Motor neuron (in vitro differentiated cells): ENCODE results near the gene ACSL6. TPM values are rescaled to one million over a fixed set of nuclear protein-coding genes. Genes with fewer than 3 reads are reported as not detected.
A peak's percentile ranks its signal among the peaks of the same experiment; 100 is the strongest.

Source experiments
- ATAC-seq, 8 experiments: fragments of 200-7000 bp; cut with Tn5 transposase; replicated peaks in 6 of 8; 2 replicates each; pipeline ENCODE4 v1.8.0; 2021; ENCODE audit warnings: mild to moderate bottlenecking in 8 of 8, moderate library complexity in 8 of 8
- H3K27ac ChIP-seq, 2 donors: fragments of 250-450 bp; sonication (Bioruptor Pico); 2 replicates each; pipeline ENCODE4 v1.9.0; 2021; ENCODE audit warnings: antibody characterized with exemption in 2 of 2, mild to moderate bottlenecking in 2 of 2, moderate library complexity in 1 of 2
- H3K4me1 ChIP-seq, 2 donors: fragments of 250-450 bp; sonication (Bioruptor Pico); replicated peaks in 1 of 2; 2 replicates each; pipeline ENCODE4 v1.6.1; 2021; ENCODE audit warnings: antibody characterized with exemption in 2 of 2, mild to moderate bottlenecking in 2 of 2, moderate library complexity in 1 of 2
- H3K4me3 ChIP-seq, 5 donors: fragments of 250-450 bp; sonication (Bioruptor Pico); 2 replicates each; pipeline ENCODE4 v1.9.0; 2021; ENCODE audit warnings: antibody characterized with exemption in 5 of 5, mild to moderate bottlenecking in 5 of 5, moderate library complexity in 4 of 5
- WGBS, 10 experiments: fragments of 450-650 bp; shearing (Covaris generic); methylation state at CpG; one replicate each; pipeline ENCODE4 v1.0.0; 2022; 5-methylcytosine and 5-hydroxymethylcytosine counted together
- in situ Hi-C, 9 experiments: fragments of 400-800 bp; cut with MboI; loops; one replicate each; pipeline ENCODE4 v1.15.0; 2021; ENCODE audit warnings: low sequenced_read_pairs in 9 of 9, low pct_unique_long_range_greater_than_20kb in 2 of 9; ENCODE audit not compliant: unreplicated experiment in 9 of 9
- total RNA-seq, 8 experiments: library from RNA; unstranded; fragments of 300-600 nt; gene quantifications; 2 replicates each; pipeline versions ENCODE4 v1.2.3 to v1.2.4, GENCODE V29; 2022

ACSL6 gene
- total RNA-seq, 8 experiments from 2014 or later: 0.31 to 20.5 (median 8.7) TPM

DNA sequence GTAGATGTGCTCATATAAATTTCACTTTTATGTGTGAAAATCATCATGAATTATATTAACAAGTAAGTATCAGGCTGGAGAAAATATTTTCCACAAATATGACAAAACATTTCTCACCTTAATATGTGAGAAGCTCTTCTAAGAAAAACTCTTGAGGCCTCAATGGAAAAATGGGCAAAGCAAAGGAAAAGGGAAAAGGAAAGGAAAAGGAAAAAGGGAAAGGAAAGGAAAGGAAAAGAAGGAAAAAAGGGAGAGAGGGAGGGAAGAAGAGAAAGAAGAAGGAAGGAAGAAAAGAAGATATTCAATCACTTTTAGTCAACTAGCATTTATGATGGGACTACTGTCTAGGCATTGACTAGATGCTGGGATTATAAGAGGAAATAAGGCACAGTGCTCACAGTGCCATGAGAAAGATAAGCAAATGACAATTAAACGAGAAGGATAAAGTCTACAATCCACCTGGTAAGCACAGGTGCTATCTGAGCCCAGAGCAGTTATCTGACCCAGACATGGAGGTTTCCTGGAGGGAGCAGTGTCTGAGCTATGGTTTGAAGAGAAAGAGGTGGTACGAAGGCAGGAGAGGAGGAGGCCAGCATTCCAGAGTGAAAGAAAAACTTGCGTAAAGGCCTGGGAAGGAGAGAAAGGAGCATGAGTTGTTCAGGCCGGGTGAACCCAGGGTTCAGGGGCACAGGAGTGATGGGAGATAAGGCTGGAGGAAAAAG is 18.3 kb upstream of the ACSL6 start:
- WGBS, 10 experiments: 13 to 90% (median 58%) methylated on average over 1 to 4 of the region's 4 CpGs; no CpG with 5 or more reads in 1 of the 10 experiments
- H3K4me3 ChIP-seq: no peak overlapping the region
- in situ Hi-C loops: no loop called here

DNA sequence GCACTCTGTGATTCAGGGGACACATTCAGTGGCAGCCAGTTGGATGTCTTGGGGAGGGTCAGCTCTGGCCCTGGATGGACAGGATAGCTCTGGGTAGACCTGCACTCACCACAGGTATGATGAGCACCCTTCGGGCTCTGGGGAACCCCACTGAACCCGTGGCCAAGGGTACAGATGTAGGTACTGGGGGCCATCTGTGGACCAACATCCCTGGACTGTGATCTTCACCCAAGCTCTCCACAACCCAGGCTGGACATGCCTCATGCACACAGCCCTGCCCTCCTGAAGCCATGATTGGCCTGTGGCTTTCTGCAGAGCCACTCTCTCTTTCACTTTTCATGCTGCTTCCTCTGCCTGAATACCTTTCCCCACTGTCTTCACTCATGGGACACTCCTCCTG is 15.6 kb upstream of the ACSL6 start:
- ATAC-seq: no peak
- H3K4me3 ChIP-seq: no peak overlapping the region
- H3K27ac ChIP-seq: no peak overlapping the region
- H3K4me1 ChIP-seq: no peaks in the 10 kb centered on the region
- whole genome bisulfite sequencing, 10 experiments: 40 to 88% (median 59%) methylated on average over 1 to 2 of the region's 2 CpGs; no CpG with 5 or more reads in 5 of the 10 experiments
- in situ Hi-C loops: no loop called here

More for the DNA sequence above, 18.3 kb upstream of the ACSL6 start:
- Histone ChIP-seq H3K4me1 (no peaks in the 10 kb centered on the region), H3K27ac (no peak overlapping the region)
- ATAC-seq: no peak

- Histone ChIP-seq H3K27ac (no peak overlapping the region), H3K4me1 (no peaks in the 10 kb centered on the region), H3K4me3 (no peak overlapping the region)
- 0 to 87% (median 20%) methylated on average over 1 to 3 of the region's 5 CpGs; no CpG with 5 or more reads in 7 of the 10 experiments for WGBS, 10 experiments
- ATAC-seq: no peak
- in situ Hi-C loops: no loop called here
Measured at GRCh38 chr5:132026516-132027008, 15.1 kb upstream of the ACSL6 start.

DNA sequence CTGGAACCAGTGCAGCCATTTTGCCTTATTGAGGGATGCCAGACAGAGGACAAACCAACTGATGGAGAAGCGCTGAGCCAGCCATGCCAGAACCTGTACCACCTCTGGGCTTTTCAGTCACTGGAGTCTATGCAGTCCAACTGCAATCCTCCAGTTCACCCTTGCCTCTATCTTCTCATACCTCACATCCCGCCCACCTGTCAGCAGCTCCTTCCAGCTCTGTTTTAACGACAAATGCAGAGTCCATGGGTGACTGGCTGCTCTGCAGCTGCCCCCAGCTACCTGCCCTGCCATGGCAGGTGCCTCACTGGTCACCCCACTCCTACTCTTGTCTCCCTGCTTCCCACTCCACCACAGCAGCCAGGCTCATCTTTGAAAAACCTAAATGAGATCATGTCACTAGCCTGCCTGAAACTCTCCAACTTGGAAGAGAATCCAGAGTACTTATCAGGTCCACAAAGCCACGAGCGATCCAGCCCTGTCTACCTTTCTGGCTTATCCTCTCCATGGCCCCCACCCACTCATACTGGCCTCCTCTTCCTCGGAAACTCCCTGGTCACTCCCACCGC is 14.0 kb upstream of the ACSL6 start:
- Histone ChIP-seq H3K27ac (no peak overlapping the region), H3K4me3 (no peak overlapping the region), H3K4me1 (no peaks in the 10 kb centered on the region)
- 20 to 85% (median 63%) methylated on average over 1 to 6 of the region's 7 CpGs; no CpG with 5 or more reads in 3 of the 10 experiments for WGBS, 10 experiments
- in situ Hi-C loops: no loop called here
- no peak for ATAC-seq

DNA sequence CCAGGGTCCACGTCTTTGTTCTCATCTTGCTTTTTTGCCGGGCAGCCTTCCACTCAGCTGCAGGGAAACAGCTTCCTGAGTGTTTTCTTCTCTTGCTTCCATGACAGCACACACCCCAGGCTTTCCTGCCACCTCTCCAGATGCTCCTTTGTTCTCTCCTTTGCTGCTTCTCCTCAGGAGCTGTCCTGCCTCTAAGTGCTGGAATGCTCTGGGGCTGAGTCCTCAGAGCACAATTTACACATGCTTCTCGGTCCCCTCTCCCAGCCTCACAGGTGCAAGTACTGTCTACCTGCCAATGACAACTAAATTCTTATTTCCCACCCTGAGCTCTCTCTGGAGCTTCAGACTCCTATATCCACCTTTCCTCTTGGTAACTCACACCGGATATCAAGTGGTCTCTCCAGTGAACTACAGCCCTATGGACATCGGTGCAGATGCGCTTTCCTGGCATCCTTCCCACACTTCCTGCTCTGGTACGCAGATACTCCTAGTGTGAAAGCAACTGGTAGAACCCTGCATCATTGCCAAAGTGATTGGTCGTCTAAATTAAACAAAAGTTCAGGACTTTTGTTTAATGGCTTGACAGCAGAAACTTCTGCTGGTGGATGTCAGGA is 13.4 kb upstream of the ACSL6 start:
- Histone ChIP-seq H3K4me1 (no peaks in the 10 kb centered on the region), H3K4me3 (no peak overlapping the region), H3K27ac (no peak overlapping the region)
- peak in 3 of 8 experiments; percentile 19 to 64 (median 39) for ATAC-seq
- WGBS, 10 experiments: 0 to 86% (median 70%) methylated on average over 2 to 7 of the region's 8 CpGs; no CpG with 5 or more reads in 2 of the 10 experiments
- in situ Hi-C loops: loop anchor here in 5 of 9 experiments (25.0 kb wide), 3 partner anchors 213 to 438 kb away; no protein-coding TSS in a partner anchor

DNA sequence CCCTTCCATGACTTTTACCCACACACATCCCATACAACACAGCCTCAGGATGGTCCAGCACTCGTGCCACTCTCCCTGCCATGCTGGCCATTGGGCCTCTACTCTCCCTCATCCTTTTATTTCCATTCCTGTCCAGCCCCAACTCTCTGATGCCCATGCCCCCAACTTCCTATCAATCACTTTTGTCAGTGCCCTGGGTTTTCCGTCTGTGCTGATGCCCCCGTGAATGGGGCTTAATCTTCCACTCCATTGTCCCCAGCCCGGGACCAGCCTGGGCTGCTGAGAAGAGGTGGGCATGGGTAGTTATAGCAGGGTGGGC is 12.6 kb upstream of the ACSL6 start:
- Histone ChIP-seq H3K4me1 (no peaks in the 10 kb centered on the region), H3K27ac (no peak overlapping the region), H3K4me3 (no peak overlapping the region)
- in situ Hi-C loops: loop anchor here in 5 of 9 experiments (25.0 kb wide), 3 partner anchors 212 to 437 kb away; no protein-coding TSS in a partner anchor
- 20 to 85% (median 58%) methylated on average over 1 to 4 of the region's 4 CpGs; no CpG with 5 or more reads in 4 of the 10 experiments for WGBS, 10 experiments
- no peak for ATAC-seq

- 27 to 100% (median 69%) methylated on average over 1 to 5 of the region's 5 CpGs; no CpG with 5 or more reads in 1 of the 10 experiments for WGBS, 10 experiments
- Histone ChIP-seq H3K4me3 (no peak overlapping the region), H3K4me1 (no peaks in the 10 kb centered on the region), H3K27ac (no peak overlapping the region)
- no peak for ATAC-seq
- in situ Hi-C loops: loop anchor here in 5 of 9 experiments (25.0 kb wide), 3 partner anchors 211 to 436 kb away; no protein-coding TSS in a partner anchor
Measured at GRCh38 chr5:132023258-132024116, 12.0 kb upstream of the ACSL6 start.

GRCh38 chr5:132022737-132023136 is 11.3 kb upstream of the ACSL6 start:
- Histone ChIP-seq H3K4me3 (no peak overlapping the region), H3K27ac (no peak overlapping the region), H3K4me1 (no peaks in the 10 kb centered on the region)
- in situ Hi-C loops: loop anchor here in 5 of 9 experiments (25.0 kb wide), 3 partner anchors 210 to 435 kb away; no protein-coding TSS in a partner anchor
- ATAC-seq: peak in 1 of 8 experiments; percentile 21
- 50 to 90% (median 78%) methylated on average over 1 to 2 of the region's 2 CpGs; no CpG with 5 or more reads in 5 of the 10 experiments for WGBS, 10 experiments

- Histone ChIP-seq H3K4me1 (no peaks in the 10 kb centered on the region), H3K4me3 (no peak overlapping the region), H3K27ac (no peak overlapping the region)
- in situ Hi-C loops: loop anchor here in 5 of 9 experiments (25.0 kb wide), 3 partner anchors 209 to 434 kb away; no protein-coding TSS in a partner anchor
- 7 to 76% (median 41%) methylated on average over 1 to 2 of the region's 2 CpGs for WGBS, 10 experiments
- no peak for ATAC-seq
Measured at GRCh38 chr5:132021654-132022053, 10.2 kb upstream of the ACSL6 start.

DNA sequence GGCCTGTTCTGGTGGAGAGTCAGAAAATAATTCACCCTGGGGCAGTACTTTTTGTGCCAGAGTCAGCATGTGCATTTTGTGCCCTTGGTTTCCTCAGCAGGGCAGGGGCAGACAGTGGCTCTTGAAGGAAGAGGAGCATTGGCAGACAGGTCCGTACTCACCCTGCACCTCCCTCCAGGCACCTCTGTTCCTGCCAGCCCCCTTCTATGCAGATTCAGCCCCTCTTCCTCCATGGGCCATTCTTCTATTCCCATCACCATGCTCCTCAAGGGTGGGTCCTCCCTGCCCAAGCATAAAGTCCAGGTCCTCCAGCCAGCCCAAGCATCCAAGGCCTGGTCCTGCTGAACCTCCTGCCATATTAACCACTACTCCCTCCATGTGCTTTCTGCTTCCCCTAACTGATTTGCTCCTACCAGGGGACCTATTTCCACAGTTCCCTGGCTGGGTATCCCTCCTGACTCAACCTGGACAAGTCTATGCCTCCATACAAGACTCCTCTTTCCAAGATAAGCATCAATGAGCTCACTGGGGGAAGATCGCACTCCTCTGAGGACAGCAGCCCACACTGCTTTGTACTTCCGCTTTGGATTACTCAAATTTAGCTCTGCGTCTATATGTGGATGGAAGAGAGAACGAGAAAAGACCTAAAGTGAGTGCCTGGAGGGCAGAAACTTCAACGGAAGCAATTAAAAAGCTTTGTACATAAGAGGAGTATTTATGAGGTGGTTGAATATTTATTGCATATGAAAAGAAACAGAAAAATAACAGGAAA is 9.3 kb upstream of the ACSL6 start:
- in situ Hi-C loops: loop anchor here in 5 of 9 experiments (25.0 kb wide), 3 partner anchors 208 to 433 kb away; no protein-coding TSS in a partner anchor
- ATAC-seq: no peak
- Histone ChIP-seq H3K4me1 (no peaks in the 10 kb centered on the region), H3K27ac (no peak overlapping the region), H3K4me3 (no peak overlapping the region)
- 20 to 100% (median 61%) methylated on average over 1 to 5 of the region's 6 CpGs for WGBS, 10 experiments

GRCh38 chr5:132019857-132020555 is 8.5 kb upstream of the ACSL6 start:
- Histone ChIP-seq H3K4me3 (no peak overlapping the region), H3K4me1 (no peaks in the 10 kb centered on the region), H3K27ac (no peak overlapping the region)
- no peak for ATAC-seq
- in situ Hi-C loops: loop anchor here in 5 of 9 experiments (25.0 kb wide), 3 partner anchors 208 to 433 kb away; no protein-coding TSS in a partner anchor
- 44 to 93% (median 79%) methylated on average over 2 to 6 of the region's 6 CpGs; no CpG with 5 or more reads in 1 of the 10 experiments for WGBS, 10 experiments
